ENCODE measurements around the gene PPP5C.

Gene PPP5C

DNA sequence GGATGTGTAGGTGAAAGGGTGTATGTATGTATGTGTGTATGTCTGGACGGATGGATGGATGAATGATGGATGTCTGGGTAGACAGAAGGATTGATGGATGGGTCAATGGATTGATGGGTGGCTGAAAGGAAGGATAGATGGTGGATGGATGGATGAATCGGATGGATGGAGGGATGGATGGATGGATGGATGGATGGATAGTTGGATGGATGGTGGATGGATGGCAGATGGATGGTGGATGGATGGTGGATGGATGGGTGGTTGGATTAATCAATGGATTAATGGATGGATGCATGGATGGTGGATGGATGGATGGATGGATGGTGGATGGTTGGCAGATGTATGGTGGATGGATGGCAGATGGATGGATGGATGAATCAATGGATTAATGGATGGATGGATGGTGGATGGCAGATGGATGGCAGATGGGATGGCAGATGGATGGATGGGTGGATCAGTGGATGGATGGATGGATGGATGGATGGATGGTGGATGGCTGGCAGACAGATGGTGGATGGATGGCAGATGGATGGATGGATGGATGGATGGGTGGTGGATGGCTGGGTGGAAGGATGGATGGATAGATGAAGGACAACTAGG, 16.5 kb upstream of the PPP5C start:
- no peak for DNase-seq (ENCODE audit: low read depth in 1 of 2, low spot score in 1 of 2)

DNA sequence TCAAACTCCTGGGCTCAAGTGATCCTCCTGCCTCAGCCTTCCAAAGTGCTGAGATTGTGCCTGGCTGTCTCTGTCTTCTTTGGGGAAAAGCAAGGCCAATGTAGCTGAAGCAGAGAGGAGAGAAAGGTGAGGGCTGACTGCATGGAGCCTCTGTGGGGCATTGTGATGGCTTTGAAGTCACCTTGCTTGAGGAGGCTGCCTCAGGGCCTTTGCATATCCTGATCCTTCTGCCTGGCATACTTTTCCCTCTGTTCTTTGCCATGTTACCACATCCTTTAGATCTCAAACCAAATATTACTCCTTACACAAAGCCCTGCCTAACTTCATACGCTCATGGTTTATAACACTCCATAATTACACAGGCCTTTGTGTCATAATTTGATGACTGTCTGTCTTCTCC, 9.4 kb upstream of the PPP5C start:
- no peak for DNase-seq (ENCODE audit: low read depth in 1 of 2, low spot score in 1 of 2)

DNA sequence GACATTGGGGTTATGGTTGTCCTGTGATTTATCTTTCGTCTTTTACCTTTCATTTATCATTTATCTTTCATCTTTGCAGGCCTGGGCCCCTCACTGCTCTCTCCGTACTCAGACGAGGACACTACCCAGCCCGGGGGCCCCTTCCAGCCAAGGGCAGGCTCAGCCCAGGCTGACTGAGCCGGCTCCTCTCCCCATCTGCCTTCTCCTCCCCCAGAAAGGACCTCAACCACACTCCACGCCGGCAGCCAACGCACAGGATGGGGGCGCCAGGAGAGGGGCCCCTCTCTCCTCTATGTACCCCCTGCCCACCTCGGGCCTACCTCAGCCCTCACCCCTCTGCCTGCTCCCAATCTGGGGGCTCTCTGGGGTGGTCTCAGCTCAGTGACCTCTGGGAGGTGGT, 7.4 kb upstream of the PPP5C start:
- DNase-seq (ENCODE audit: low read depth in 1 of 2, low spot score in 1 of 2): no peak

DNA sequence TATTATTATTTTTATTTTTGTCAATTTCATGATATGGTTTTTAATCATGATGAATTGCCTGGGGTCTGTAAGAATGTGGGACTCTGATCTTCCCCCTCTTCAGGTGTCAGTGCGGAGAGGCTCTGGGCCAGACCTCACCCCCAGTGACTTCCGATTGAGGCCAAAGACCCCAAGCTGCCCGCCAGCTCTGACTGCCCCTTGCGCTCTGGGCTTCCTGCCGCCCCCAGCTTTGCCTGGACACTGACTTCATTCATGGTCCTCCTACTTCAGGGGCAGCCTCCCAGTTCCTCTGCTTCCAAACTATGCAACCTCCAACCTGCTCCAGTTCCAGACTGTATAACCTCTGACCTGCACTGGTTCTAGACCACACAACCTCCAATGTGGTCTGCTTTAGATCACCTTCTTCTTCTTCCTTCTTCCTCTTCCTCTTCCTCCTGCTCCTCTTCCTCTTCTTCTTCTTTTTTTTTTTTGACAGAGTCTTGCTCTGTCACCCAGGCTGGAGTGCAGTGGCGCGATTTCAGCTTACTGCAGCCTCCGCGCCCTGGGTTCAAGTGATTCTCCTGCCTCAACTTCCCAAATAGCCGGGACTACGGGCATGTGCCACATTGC, 6.7 kb upstream of the PPP5C start:
- no peak for DNase-seq (ENCODE audit: low read depth in 1 of 2, low spot score in 1 of 2)

DNA sequence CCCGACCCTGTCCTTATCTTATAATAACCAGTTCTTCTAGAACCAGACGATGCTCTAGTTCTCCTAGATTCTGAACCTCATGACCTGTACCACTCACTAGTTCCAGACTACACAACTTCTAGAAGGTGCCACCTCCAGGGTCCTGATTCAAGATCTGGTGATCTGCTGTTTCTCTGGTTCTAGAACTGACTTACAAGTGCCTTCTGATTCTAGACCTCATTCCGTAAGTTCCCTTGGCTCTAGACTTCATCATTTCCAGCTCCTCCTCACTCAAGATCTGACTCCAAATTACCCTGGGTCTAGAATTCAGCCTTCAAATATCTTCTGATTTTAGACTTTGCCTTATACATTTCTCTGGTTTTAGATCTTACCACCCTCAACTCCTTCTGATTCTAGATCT, 5.0 kb upstream of the PPP5C start:
- DNase-seq (ENCODE audit: low read depth in 1 of 2, low spot score in 1 of 2): no peak

DNA sequence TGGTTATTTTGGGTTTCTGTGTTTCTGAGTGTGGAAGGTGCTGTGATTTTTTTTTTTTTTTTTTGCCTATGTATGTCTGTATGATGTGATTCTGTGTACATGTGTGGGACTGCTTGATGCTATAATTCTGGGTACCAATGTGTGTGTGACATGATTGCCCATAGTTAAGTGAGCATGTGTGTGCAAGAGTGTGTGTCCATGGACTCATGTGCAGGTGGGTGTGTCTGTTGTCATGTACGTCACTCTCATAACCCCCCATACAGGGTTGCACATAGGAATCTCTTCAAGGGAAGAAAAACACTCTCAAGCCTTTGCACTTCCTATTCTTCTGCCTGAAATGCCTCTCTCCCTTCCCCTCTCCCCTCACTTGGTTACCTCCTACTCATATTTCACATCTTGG, 2.5 kb upstream of the PPP5C start:
- DNase-seq (ENCODE audit: low read depth in 1 of 2, low spot score in 1 of 2): no peak

DNA sequence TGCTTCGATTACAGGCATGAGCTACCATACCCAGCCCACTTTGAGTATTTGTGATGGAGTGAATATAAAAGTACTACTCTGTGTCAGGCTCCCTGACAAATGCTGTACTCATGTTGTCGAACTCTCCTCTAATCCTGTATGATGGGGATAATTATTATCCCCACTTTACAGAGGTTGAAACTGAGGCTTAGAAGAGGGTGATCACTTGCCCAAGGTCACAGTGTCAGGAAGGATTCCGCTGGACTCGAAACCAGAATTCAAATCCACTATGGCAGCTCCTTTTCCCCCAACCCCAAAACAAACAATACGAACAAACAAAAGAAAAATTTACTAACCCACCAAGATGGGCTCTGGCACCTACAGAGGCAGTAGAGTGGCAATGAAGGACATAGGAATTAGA, 1.7 kb upstream of the PPP5C start:
- DNase-seq (ENCODE audit: low read depth in 1 of 2, low spot score in 1 of 2): no peak

DNA sequence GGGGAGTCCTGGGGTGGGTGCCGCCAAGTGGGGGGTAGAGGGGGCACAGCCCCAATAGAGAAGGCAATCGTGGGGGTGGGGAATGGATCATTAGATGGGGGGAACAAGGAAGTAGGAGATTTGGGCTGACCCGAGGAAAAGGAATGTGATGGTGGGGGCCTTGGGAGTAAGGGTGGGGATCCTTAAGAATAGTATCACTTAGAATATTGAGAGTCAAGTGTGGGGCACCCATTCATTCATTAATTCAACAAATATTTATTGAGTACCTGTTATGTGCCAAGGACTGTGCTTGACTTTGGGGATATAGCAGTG, 641 bp downstream of the PPP5C start:
- DNase-seq (ENCODE audit: low read depth in 1 of 2, low spot score in 1 of 2): no peak

DNA sequence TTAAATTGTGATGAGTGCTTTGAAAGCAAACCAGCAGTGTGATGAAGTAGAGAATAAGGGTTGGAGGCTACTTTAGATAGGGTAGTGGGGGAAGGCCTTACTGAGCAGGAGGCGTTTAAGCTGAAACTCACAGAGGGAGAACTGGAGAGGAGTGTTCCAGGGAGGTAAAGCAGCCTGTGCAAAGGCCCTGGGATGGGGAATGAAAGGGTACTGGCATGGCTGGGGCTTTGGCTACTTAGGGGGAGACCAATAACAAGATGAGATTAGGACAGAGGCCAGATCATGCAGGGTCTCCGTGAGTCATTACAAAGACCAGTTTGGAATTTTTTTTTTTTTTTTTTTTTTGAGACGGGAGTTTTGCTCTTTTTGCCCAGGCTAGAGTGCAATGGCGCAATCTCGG, 1.1 kb downstream of the PPP5C start:
- no peak for DNase-seq (ENCODE audit: low read depth in 1 of 2, low spot score in 1 of 2)

DNA sequence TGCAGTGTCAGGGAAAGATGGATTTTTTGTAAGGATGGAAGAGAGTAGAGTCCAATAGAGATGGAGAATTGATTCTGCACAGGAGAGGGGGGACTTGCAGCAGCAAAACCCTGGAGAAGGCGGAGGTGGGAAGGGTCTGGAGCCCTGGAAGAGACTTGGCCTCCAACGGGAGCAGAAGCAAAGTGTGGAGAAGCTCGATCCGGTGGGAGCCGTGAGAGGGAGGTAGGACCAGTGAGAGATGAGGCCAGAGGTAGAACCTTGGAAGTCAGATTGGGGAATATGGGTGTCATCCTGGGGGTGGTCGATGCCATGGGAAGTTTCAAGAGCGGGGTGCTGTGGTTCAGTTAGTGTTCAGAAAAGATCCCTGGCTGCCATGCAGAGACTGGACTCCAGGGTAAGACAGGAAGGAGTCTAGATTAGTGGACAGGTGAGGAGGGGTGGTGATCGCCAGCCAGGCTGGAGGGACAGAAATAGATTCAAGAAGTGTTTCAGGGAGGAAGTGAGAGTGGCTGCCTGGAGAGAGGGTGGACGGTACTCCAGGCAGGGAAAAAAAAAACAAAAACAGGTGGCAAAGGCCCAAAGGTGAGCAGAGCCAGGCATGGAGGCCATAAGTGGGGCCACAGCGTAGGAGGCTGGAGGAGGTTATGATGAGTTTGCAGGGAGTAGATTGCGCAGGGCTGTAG, 2.6 kb downstream of the PPP5C start:
- DNase-seq (ENCODE audit: low read depth in 1 of 2, low spot score in 1 of 2): no peak

DNA sequence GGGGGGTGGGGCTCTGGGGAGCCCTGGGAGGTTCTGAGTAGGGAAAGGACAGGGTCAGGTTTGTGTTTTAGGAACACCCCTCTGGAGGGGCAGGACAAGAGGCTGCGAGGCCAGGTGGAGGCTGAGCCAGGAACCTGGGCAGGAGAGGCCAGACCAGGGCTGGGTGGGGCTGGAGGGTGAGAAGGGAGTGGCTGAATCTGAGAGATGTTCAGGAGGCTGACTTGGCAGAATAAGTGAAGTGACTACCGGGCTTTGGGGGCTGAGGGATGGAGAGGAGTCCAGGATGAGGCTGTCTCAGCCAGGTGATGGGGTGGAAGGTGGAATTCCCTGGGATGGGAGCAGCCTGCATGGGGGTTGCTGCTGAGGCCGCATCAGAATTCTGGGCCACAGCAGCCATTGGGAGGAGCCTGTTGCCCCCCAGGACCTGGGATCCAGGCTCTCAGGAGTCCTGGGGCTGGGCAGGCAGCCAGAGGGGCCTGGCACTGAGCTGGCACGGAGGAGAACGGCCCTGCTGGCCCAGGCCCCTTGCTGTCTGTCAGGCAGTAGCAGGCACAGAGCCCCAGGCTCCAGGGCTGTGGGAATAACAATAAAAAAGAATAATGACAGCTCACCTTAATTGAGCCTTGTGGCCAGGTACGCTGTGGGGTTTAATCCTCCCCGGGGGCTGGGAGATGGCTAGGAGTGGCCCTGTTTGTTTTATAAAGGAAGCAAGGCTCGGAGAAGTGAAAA, 3.3 kb downstream of the PPP5C start:
- DNase-seq (ENCODE audit: low read depth in 1 of 2, low spot score in 1 of 2): no peak

DNA sequence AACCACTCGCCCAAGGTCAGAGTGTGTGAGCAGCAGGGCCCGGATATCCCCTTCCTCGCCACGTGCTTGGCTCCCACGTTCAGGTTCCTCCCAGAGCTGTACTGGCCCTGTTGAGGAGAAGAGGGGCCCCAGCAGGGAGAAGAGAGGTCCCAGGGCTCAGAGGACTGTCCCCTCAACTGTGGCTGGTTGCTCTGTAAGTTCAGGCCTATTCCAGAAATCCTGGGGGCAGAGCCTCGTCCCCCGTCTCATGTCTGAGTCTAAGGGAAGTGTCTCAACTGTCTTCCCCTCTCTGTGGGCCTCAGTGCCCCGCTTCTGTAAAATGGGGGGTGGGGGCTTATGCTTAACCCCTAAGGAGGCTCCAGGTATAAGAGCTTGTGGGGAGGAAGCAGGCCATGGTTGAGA, 3.9 kb downstream of the PPP5C start:
- DNase-seq (ENCODE audit: low read depth in 1 of 2, low spot score in 1 of 2): no peak

DNA sequence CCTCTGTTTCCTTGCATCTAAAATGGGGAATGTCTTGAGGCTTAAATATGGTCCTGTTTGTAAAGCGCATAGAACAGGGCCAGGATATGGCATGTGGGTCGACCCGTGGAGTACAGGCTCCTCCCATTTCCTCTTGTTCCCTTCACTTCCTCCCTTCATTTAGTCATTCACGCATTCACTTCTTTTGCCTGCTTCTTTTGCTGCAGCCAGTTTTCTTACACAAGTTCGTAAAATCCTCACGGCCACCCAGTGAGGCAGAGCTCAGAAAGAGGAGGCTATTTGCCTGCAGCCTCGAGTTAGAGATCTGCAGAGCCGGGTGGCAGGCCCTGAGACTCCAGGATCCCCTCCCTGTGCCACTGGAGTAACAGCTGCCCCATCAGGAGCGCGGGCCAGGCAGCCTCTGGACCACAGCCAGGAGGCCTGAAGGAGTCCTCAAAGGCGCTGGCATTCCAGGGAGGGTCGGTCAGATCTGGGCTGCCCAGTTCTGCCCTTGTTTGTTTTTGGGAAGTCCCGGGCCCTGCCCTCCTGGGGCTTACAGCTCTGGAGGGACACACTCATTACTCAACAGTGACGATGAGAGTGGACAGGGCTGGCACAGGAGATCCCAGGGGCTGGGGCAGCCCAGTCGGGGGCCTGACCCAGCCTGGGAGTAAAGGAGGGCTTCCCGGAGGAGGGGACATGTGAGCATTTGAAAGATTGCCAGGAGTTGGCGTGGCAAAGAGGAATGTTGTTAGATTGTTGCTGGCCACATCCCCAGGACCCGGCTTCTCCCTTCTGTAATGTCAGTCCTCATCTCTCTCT, 4.6 kb downstream of the PPP5C start:
- DNase-seq (ENCODE audit: low read depth in 1 of 2, low spot score in 1 of 2): no peak

DNA sequence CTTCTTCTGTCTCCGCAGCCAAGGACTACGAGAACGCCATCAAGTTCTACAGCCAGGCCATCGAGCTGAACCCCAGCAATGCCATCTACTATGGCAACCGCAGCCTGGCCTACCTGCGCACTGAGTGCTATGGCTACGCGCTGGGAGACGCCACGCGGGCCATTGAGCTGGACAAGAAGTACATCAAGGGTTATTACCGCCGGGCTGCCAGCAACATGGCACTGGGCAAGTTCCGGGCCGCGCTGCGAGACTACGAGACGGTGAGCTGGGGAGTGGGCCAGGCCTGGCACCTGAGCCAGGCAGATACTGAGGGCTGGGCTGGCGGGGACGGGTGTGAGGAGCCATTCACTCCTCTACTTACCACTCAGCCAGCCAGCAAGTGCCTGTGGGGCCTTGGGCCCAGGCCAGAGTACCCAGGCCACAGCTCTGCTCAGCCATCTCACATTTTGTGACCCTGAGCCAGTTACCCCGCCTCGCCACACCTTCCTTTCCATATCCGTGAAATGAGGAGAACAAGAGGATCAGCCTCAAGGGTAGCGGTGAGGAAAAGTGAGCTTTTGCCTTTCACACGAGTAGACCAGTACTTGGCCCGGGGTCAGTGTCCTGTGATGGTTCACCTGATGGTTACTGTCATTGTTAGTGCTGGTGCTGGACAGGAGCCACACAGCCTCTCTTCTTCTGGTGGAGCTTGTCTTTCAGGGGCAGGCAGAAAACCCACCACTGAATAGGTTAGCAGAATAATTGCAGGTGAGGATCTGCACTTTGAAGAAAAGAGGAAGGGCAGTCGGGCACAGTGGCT, 7.0 kb downstream of the PPP5C start:
- DNase-seq (ENCODE audit: low read depth in 1 of 2, low spot score in 1 of 2): no peak

DNA sequence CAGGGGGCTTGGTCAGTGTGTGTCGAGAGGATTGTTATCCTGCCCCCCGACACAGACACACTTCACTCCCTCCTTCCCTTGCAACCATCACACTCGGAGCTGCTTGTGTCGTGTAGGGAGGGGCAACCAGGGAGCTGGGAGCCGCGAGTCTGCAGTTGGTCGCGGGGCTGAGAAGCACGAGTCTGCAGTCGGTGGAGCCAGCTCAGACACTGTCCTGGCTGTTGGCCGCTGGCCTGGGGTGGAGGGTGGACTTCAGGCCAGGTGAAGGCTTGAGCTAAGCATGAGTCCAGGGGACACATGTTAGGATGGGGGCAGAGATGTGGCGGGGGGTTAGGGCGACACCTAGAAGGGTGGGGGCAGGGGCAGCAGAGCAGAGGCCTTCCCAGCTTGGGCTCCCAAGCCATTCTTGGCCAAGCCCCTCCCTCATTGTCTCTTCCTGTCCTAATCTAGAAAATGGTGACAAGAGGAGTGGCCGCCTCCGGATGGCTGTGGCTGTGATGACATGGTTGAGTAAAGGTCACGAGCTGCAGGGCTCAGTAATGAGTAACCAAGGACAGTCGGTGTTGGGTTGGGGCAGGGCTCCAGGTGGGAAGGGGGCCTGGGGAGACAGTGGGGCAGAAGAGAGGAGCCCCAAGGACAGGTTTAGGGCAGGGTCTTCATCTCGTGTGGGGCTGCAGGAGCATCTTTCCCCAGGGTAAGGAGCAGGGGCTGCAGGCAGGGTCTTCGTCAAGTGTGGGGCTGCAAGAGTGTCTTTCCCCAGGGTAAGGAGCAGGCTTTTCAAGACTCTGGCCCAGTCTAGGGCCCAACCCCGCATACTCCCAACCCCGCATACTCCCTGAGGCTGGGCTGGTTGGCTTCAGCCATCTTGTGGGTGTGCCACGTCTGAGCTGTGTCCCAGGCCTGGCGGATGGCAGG, 8.6 kb downstream of the PPP5C start:
- DNase-seq (ENCODE audit: low read depth in 1 of 2, low spot score in 1 of 2): no peak

DNA sequence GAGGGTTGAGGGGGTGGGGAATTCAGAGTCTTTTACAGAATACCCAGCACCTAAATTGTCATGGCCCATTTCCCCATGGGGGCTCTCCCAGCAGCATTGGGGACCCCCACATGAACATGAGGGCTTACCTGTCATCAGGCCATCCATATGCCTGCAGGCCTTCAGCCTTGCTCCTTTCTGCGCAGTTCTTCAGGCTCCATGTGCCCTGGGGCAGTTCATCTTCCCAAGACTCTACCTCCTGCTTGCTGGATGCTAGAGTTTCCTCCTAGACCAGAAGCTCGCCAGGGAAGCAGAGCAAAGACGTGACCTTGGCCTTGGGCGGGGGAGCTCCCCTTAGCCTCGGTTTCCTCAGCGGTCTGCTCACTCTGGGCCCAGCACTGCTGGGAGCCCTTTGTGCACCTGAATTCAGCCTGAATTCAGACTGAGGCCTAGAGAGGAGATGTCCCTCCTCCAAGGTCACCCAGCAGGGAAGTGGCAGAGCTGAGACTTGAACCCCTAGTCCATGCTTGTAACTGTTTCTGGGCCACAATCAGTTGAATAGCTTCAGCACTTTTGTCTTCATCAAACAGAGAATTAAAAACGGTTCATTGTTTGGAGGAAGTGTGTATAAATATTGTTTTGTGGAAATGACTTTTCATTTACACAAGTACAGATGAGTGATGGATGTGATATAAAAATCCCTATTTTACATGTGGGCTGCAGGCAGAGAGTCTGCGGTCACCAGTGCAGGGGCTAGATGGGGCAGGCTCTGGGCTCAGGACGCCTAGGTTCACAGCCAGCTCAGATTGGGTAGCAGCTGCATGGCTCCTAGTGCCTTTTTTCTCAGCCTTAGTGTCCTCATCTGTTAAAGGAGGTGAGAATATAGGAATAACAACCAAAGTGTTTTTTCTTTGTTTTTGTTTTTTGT, 9.5 kb downstream of the PPP5C start:
- DNase-seq (ENCODE audit: low read depth in 1 of 2, low spot score in 1 of 2): no peak

DNA sequence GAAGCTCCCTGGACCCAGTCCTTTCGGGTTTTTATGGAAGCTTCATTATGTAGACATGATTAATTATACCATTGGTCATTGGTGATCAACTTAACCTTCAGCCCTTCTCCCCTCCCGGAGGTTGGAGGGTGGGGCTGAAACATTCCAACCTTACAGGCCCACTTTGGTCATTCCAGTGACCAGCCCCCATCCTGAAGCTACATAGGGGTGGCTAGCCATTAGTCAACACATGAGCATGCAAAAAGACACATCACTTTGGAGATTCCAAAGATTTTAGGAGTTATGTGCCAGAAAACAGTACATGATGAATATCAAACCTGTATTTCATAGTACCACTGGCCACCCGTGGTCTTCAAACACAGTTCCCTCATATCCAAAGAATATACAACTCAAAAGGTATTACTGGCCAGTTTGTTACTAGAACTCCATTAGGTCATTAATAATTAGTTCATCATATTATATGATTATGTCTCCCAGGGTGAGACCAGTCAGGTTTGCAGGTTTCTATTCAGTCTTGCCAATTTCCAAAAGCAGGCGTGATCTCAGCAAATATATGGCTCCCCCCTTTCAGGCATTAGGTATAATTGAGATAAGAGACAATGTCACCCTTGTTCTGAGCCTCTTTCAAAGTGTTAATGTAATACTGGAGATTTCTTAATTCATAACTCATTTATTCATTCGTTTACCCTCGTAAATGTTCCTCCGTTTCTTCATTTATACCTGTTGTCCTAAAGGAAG, 11.1 kb downstream of the PPP5C start:
- no peak for DNase-seq (ENCODE audit: low read depth in 1 of 2, low spot score in 1 of 2)

DNA sequence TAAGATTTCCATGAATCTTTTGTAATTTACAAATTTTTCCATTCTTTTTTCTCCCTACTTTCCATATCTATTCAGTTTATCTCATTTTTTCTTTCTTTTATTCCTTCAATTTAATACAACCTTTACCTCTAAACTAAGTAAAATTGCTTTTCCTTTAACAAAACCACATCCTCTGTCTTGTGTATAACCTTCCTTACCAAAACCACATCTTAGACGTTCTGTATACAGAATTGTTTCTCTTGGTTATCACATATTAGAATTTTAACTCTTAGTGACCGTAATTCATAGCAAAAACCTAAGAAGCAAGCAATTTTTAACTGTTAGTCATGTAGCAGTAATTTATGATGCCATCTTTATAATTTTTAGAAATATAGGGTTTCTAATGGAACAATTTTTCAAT, 15.0 kb downstream of the PPP5C start:
- DNase-seq (ENCODE audit: low read depth in 1 of 2, low spot score in 1 of 2): no peak
